Loucy (cell line): ENCODE data around the gene GOLT1B.

Source experiments
- H2AFZ ChIP-seq: fragments of 200-600 bp; sonication (generic); 2 replicates; pipeline ENCODE4 v1.6.0; 2016; ENCODE audit warnings: antibody characterized with exemption, mild to moderate bottlenecking, low read length, moderate library complexity
- H3F3A ChIP-seq: fragments of 200-600 bp; 2 replicates; pipeline ENCODE4 v1.6.0; 2016; ENCODE audit warnings: antibody characterized with exemption, low read depth, mild to moderate bottlenecking
- H3K27me3 ChIP-seq: fragments of 200-600 bp; sonication (generic); 2 replicates; pipeline ENCODE4 v1.6.1; 2014; ENCODE audit warnings: low read length, mild to moderate bottlenecking; ENCODE audit not compliant: insufficient read depth, poor library complexity, severe bottlenecking
- H3K36me3 ChIP-seq: fragments of 200-600 bp; sonication (generic); 2 replicates; pipeline ENCODE4 v1.6.1; 2016; ENCODE audit warnings: low read length; ENCODE audit not compliant: insufficient read depth
- H3K4me1 ChIP-seq: fragments of 200-600 bp; sonication (generic); 2 replicates; pipeline ENCODE4 v1.5.1; 2014; ENCODE audit warnings: low read length, mild to moderate bottlenecking; ENCODE audit not compliant: insufficient read depth, poor library complexity, severe bottlenecking
- H3K4me2 ChIP-seq: fragments of 200-600 bp; sonication (generic); 2 replicates; pipeline ENCODE4 v1.6.0; 2014; ENCODE audit warnings: antibody characterized with exemption, low read length, low read depth, mild to moderate bottlenecking; ENCODE audit not compliant: poor library complexity, severe bottlenecking
- H3K4me3 ChIP-seq: fragments of 200-600 bp; sonication (generic); 2 replicates; pipeline ENCODE4 v1.5.1; 2014; ENCODE audit warnings: low read length, mild to moderate bottlenecking, mixed read lengths; ENCODE audit not compliant: poor library complexity, severe bottlenecking
- H3K79me2 ChIP-seq: fragments of 200-600 bp; sonication (generic); 2 replicates; pipeline ENCODE4 v1.6.1; 2014; ENCODE audit warnings: low read length; ENCODE audit not compliant: insufficient read depth
- H3K9ac ChIP-seq: fragments of 200-600 bp; sonication (generic); 2 replicates; pipeline ENCODE4 v1.6.0; 2014; ENCODE audit warnings: mild to moderate bottlenecking, low read depth, low read length, moderate library complexity; ENCODE audit not compliant: poor library complexity, severe bottlenecking
- H3K9me2 ChIP-seq: fragments of 200-600 bp; sonication (generic); replicated peaks from 2 replicates; pipeline ENCODE4 v1.6.1; 2016; ENCODE audit warnings: low read depth, low read length, mixed read lengths
- H3K9me3 ChIP-seq: fragments of 200-600 bp; sonication (generic); 2 replicates; pipeline ENCODE4 v1.6.1; 2014; ENCODE audit warnings: mild to moderate bottlenecking, antibody characterized with exemption, low read length, low read depth; ENCODE audit not compliant: insufficient read depth
- H4K20me1 ChIP-seq: fragments of 200-600 bp; sonication (generic); 2 replicates; pipeline ENCODE4 v1.6.0; 2014; ENCODE audit warnings: antibody characterized with exemption, low read length, mild to moderate bottlenecking; ENCODE audit not compliant: insufficient read depth, poor library complexity, severe bottlenecking
- CTCF ChIP-seq: fragments of 200-600 bp; sonication (generic); conservative IDR thresholded peaks from 2 replicates; pipeline ENCODE4 v1.5.1; 2014; ENCODE audit warnings: mild to moderate bottlenecking, antibody characterized with exemption, low read length
- EZH2phosphoT487 ChIP-seq: fragments of 200-600 bp; IDR thresholded peaks from 2 replicates; pipeline ENCODE4 v1.6.1; 2018; ENCODE audit warnings: antibody characterized with exemption, mild to moderate bottlenecking, moderate library complexity, borderline replicate concordance

GOLT1B gene

GRCh38 chr12:21505888-21506287 is 4.3 kb downstream of the GOLT1B start:
- peaks cover 76% of the 10 kb centered on the region for H3K79me2 ChIP-seq
- no peaks in the 10 kb centered on the region for H3K27me3 ChIP-seq
- H3K9me2 ChIP-seq = no peaks in the 10 kb centered on the region
- H3F3A ChIP-seq = no peaks in the 10 kb centered on the region
- TF ChIP-seq EZH2phosphoT487 = no peak
- no peak overlapping the region for H3K9ac ChIP-seq
- H3K4me3 ChIP-seq = peak overlapping the region; percentile 91
- H3K36me3 ChIP-seq = peaks cover 23% of the 10 kb centered on the region
- H3K4me1 ChIP-seq = peaks cover 46% of the 10 kb centered on the region
- peaks cover 54% of the 10 kb centered on the region for H4K20me1 ChIP-seq
- no peaks in the 10 kb centered on the region for H3K9me3 ChIP-seq
- H2AFZ ChIP-seq = no peak overlapping the region
- peak overlapping the region; percentile 86 for H3K4me2 ChIP-seq

- no peaks in the 10 kb centered on the region for H3F3A ChIP-seq
- no peaks in the 10 kb centered on the region for H3K9me2 ChIP-seq
- peak overlapping the region; percentile 34 for H3K4me2 ChIP-seq
- H3K9ac ChIP-seq = no peak overlapping the region
- H3K4me3 ChIP-seq = no peak overlapping the region
- peaks cover 43% of the 10 kb centered on the region for H3K4me1 ChIP-seq
- peaks cover 33% of the 10 kb centered on the region for H3K36me3 ChIP-seq
- peaks cover 62% of the 10 kb centered on the region for H3K79me2 ChIP-seq
- H2AFZ ChIP-seq = no peak overlapping the region
- H3K9me3 ChIP-seq = no peaks in the 10 kb centered on the region
- peaks cover 48% of the 10 kb centered on the region for H4K20me1 ChIP-seq
- TF ChIP-seq CTCF = no peak
- no peak for TF ChIP-seq EZH2phosphoT487
- H3K27me3 ChIP-seq = no peaks in the 10 kb centered on the region
Observed at GRCh38 chr12:21507849-21508248, 6.3 kb downstream of the GOLT1B start.

GRCh38 chr12:21509768-21510167 is 8.2 kb downstream of the GOLT1B start:
- no peak overlapping the region for H3K4me3 ChIP-seq
- H3K9ac ChIP-seq = no peak overlapping the region
- peaks cover 42% of the 10 kb centered on the region for H3K79me2 ChIP-seq
- no peaks in the 10 kb centered on the region for H3K9me3 ChIP-seq
- peaks cover 24% of the 10 kb centered on the region for H3K4me1 ChIP-seq
- H2AFZ ChIP-seq = no peak overlapping the region
- peaks cover 53% of the 10 kb centered on the region for H3K36me3 ChIP-seq
- TF ChIP-seq CTCF (no peak), EZH2phosphoT487 (no peak)
- H3K27me3 ChIP-seq = no peaks in the 10 kb centered on the region
- H3K4me2 ChIP-seq = peak overlapping the region; percentile 36
- H4K20me1 ChIP-seq = peaks cover 31% of the 10 kb centered on the region
- H3K9me2 ChIP-seq = no peaks in the 10 kb centered on the region
- no peaks in the 10 kb centered on the region for H3F3A ChIP-seq

- Histone ChIP-seq H3K9me3 (no peaks in the 10 kb centered on the region), H3F3A (no peaks in the 10 kb centered on the region), H3K27me3 (no peaks in the 10 kb centered on the region), H4K20me1 (no peaks in the 10 kb centered on the region), H2AFZ (no peak overlapping the region), H3K4me2 (no peak overlapping the region), H3K79me2 (no peaks in the 10 kb centered on the region), H3K4me1 (no peaks in the 10 kb centered on the region), H3K9me2 (no peaks in the 10 kb centered on the region), H3K36me3 (peaks cover 49% of the 10 kb centered on the region), H3K4me3 (no peak overlapping the region), H3K9ac (no peak overlapping the region)
- TF ChIP-seq CTCF = no peak
- no peak for TF ChIP-seq EZH2phosphoT487
Observed at GRCh38 chr12:21516281-21516680, 14.7 kb downstream of the GOLT1B start.
